CD4-positive, alpha-beta memory T cell (primary cell): ENCODE measurements around the gene CGB8. TPM values are rescaled to one million over a fixed set of nuclear protein-coding genes. Genes with fewer than 3 reads are reported as not detected.
"Not testable (repeated sequence)": the region's sequence is repeated elsewhere in the genome, so short reads cannot be mapped to it uniquely, and the experiment has no call there.

Source experiments
- CTCF ChIA-PET: fragments of 350-600 bp; sonication (Branson Sonifier 250); formaldehyde crosslinking; loops from one replicate; lab custom pipeline; 2021; ENCODE audit warnings: inconsistent platforms; ENCODE audit not compliant: partially characterized antibody; lab: Charles Lee
- POLR2A ChIA-PET: fragments of 350-600 bp; sonication (Branson Sonifier 250); formaldehyde crosslinking; loops from one replicate; lab custom pipeline; 2021; ENCODE audit not compliant: partially characterized antibody; lab: Charles Lee
- DNase-seq, 5 donors: peaks; one replicate each; pipeline versions ENCODE4 v3.0.0 to v3.0.0-alpha.2; 2020 to 2022; ENCODE audit warnings: mixed read lengths in 1 of 5
- H3K27ac ChIP-seq: one replicate; pipeline ENCODE4 v1.7.0; 2013; ENCODE audit warnings: low read depth, low read length
- H3K27me3 ChIP-seq: 2 replicates; pipeline ENCODE4 v1.7.0; 2013; ENCODE audit warnings: mild to moderate bottlenecking, low read length, moderate library complexity; ENCODE audit not compliant: insufficient read depth
- H3K36me3 ChIP-seq: 2 replicates; pipeline ENCODE4 v1.7.0; 2013; ENCODE audit warnings: mild to moderate bottlenecking, low read length, moderate library complexity; ENCODE audit not compliant: insufficient read depth
- H3K4me1 ChIP-seq: 2 replicates; pipeline ENCODE4 v1.7.0; 2013; ENCODE audit warnings: mild to moderate bottlenecking, low read length, moderate library complexity; ENCODE audit not compliant: insufficient read depth
- H3K4me3 ChIP-seq, 2 donors: one replicate each; pipeline ENCODE4 v1.7.0; 2013; ENCODE audit warnings: low read length in 2 of 2, mild to moderate bottlenecking in 1 of 2
- H3K9me3 ChIP-seq, 2 donors: one replicate each; pipeline ENCODE4 v1.7.0; 2013; ENCODE audit warnings: low read length in 2 of 2, control low read depth in 1 of 2; ENCODE audit not compliant: control insufficient read depth in 1 of 2
- H3K27ac Mint-ChIP-seq, 7 donors: one replicate each; pipeline ENCODE4 v1.8.0; 2020 to 2021; ENCODE audit warnings: mixed read lengths in 7 of 7, mild to moderate bottlenecking in 6 of 7, inconsistent platforms in 3 of 7, moderate library complexity in 3 of 7
- H3K27me3 Mint-ChIP-seq, 2 donors: one replicate each; pipeline ENCODE4 v1.8.0; 2020 to 2021; ENCODE audit warnings: mixed read lengths in 2 of 2
- H3K36me3 Mint-ChIP-seq, 2 donors: one replicate each; pipeline ENCODE4 v1.8.0; 2020 to 2021; ENCODE audit warnings: mixed read lengths in 2 of 2, inconsistent platforms in 1 of 2, mild to moderate bottlenecking in 1 of 2
- H3K4me1 Mint-ChIP-seq, 4 donors: one replicate each; pipeline ENCODE4 v1.8.0; 2020 to 2021; ENCODE audit warnings: mixed read lengths in 4 of 4, mild to moderate bottlenecking in 1 of 4
- H3K4me3 Mint-ChIP-seq, 8 donors: one replicate each; pipeline ENCODE4 v1.8.0; 2020 to 2021; ENCODE audit warnings: mixed read lengths in 8 of 8, mild to moderate bottlenecking in 7 of 8, moderate library complexity in 6 of 8, inconsistent platforms in 3 of 8
- H3K9me3 Mint-ChIP-seq, 8 donors: one replicate each; pipeline ENCODE4 v1.8.0; 2020 to 2021; ENCODE audit warnings: mixed read lengths in 8 of 8, mild to moderate bottlenecking in 5 of 8, inconsistent platforms in 3 of 8, moderate library complexity in 1 of 8
- intact Hi-C: fragments of 100-400 bp; cut with micrococcal nuclease; formaldehyde crosslinking; loops from one replicate; pipeline ENCODE4 v1.15.1; 2023
- polyA plus RNA-seq, 2 donors: library from polyadenylated mRNA; unstranded; fragments of 300-500 nt; fragmentation: Illumina TruSeq; gene quantifications; one replicate each; pipeline ENCODE4 v1.2.3, GENCODE V29; 2021
- total RNA-seq, 2 experiments: library from RNA; stranded (reverse); gene quantifications; one replicate each; pipeline ENCODE4 v1.2.3, GENCODE V29; 2021

CGB8 gene
- total and polyA plus RNA-seq, 4 experiments from 2014 or later: not detected

DNA sequence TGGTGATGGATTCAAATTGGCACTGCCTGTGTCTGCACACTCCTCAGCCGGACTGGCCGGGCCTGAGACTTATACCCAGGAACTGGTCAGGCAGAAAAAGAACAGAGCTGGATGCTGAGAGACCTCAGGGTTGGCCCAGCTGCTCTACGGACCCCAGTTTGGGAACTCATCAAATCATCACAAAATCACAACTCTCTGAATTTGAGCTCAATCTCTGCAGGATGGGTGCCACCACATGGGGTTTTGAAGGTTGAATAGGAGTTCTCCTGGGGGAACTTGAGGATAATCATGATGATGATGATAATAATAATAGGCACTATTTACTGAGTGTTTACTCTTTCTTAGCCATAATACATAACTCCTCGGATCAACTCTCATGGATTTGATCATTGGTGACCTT is 6.2 kb downstream of the CGB8 start:
- H3K36me3 Mint-ChIP-seq, POLR2A ChIA-PET, intact Hi-C loops, H3K9me3 ChIP-seq, H3K9me3 Mint-ChIP-seq, H3K4me1 ChIP-seq, H3K27ac Mint-ChIP-seq, CTCF ChIA-PET, H3K27me3 Mint-ChIP-seq, DNase-seq, H3K27ac ChIP-seq, H3K4me3 ChIP-seq, H3K4me1 Mint-ChIP-seq, H3K36me3 ChIP-seq, H3K27me3 ChIP-seq, H3K4me3 Mint-ChIP-seq: not testable (repeated sequence)

DNA sequence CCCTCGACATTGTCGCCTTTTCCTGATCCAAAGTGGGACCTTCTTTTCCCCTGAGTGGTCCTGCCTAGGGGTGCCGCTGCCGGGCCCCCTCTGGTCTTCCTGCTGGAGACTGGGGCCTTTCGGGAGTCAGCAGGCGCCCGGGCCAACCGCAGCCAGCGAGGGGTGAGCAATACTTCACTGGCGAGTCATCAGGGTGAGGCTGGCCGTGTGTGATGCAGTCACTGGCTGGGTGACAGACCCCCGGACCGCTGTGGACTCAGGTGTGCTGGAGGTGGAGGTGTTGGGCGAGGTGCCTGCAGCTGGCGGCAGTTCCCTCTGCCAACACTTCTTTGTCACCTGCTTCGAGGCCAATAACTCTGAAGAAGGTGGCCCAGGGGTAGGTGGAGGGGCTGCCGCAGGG is 6.7 kb downstream of the CGB8 start:
- no peak overlapping the region for H3K4me3 ChIP-seq
- no peaks in the 10 kb centered on the region for H3K9me3 ChIP-seq
- ChIA-PET POLR2A (no interaction called here), CTCF (interaction anchor here (1.0 kb wide), 1 partner anchor 200 kb away, joined by 3 read pairs; no protein-coding TSS in a partner anchor)
- H3K27me3 ChIP-seq: no peaks in the 10 kb centered on the region
- no peaks in the 10 kb centered on the region for H3K36me3 Mint-ChIP-seq
- DNase-seq: no peak
- H3K27ac Mint-ChIP-seq: peak overlapping the region in 1 of 7 donors; percentile 52
- no peaks in the 10 kb centered on the region for H3K4me1 Mint-ChIP-seq
- no peak overlapping the region for H3K27ac ChIP-seq
- no peaks in the 10 kb centered on the region for H3K4me1 ChIP-seq
- intact Hi-C loops: no loop called here
- no peaks in the 10 kb centered on the region for H3K9me3 Mint-ChIP-seq
- no peaks in the 10 kb centered on the region for H3K36me3 ChIP-seq
- H3K4me3 Mint-ChIP-seq: no peak overlapping the region
- no peaks in the 10 kb centered on the region for H3K27me3 Mint-ChIP-seq

DNA sequence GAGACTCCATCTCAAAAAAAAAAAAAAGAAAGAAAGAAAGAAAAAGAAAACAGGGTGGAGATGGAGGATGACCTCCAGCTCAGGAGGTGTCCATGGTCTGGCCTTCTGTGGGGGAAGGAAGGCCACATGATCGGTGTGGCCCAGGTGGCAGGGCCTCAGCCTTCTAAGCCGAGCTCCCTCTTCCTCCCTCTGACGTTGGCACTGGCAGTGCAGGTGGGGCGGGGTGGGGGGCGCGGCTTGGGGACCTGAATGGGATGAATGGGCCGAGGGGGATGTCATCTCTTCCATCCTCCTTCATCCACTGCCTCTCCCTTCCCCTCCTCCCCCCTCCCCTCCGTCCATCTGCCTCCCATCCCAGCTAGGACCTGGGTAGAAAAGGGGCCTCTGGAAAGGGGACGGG is 9.2 kb downstream of the CGB8 start:
- CTCF ChIA-PET, DNase-seq, H3K27me3 ChIP-seq, H3K4me3 ChIP-seq, POLR2A ChIA-PET, intact Hi-C loops, H3K27me3 Mint-ChIP-seq, H3K9me3 Mint-ChIP-seq, H3K27ac ChIP-seq, H3K36me3 Mint-ChIP-seq, H3K36me3 ChIP-seq, H3K4me1 ChIP-seq, H3K27ac Mint-ChIP-seq, H3K4me1 Mint-ChIP-seq, H3K4me3 Mint-ChIP-seq, H3K9me3 ChIP-seq: not testable (repeated sequence)

DNA sequence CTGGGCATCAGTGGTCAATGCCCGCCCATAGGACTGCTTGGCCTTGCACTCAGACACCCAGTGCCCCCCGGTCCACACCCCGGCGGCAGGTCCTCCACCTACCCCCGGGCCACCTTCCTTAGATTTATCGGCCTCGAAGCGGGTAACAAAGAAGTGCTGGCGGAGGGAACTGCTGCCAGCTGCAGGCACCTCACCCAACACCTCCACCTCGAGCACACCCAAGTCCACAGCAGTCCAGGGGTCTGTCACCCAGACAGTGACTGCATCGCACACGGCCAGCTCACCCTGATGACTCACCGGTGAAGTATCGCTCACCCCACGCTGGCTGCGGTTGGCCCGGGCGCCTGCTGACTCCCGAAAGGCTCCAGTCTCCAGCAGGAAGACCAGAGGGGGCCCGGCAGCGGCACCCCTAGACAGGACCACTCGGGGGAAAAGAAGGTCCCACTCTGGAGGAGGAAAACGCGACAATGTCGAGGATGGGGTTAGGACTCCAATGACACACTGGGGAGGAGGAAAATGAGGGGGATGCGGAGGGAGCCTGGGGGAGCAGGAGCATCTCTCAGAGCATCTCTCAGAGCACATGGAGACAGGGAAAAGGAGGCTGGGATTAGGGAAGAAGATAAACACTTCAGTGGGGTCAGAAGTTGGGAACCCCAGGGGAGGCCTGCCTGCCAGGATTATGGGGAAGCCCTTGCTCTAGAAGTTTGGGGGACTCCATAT is 10.2 kb downstream of the CGB8 start:
- not testable (repeated sequence) for H3K27me3 ChIP-seq, DNase-seq

DNA sequence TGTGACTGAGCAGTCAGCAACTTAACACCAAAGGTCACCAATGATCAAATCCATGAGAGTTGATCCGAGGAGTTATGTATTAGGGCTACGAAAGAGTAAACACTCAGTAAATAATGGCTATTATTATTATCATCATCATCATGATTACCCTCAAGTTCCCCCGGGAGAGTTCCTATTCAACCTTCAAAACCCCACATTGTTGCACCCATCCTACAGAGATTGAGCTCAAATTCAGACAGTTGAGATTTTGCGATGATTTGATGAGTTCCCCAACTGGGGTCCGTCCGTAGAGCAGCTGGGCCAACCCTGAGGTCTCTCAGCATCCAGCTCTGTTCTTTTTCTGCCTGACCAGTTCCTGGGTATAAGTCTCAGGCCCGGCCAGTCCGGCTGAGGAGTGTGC is 10.8 kb downstream of the CGB8 start:
- H3K27ac ChIP-seq, H3K27ac Mint-ChIP-seq, DNase-seq, H3K36me3 ChIP-seq, H3K27me3 Mint-ChIP-seq, POLR2A ChIA-PET, H3K36me3 Mint-ChIP-seq, H3K9me3 ChIP-seq, CTCF ChIA-PET, H3K4me1 ChIP-seq, H3K4me1 Mint-ChIP-seq, H3K4me3 Mint-ChIP-seq, H3K4me3 ChIP-seq, H3K27me3 ChIP-seq, intact Hi-C loops, H3K9me3 Mint-ChIP-seq: not testable (repeated sequence)

More for the DNA sequence above, 10.2 kb downstream of the CGB8 start:
- POLR2A ChIA-PET, intact Hi-C loops, H3K36me3 Mint-ChIP-seq, H3K27ac Mint-ChIP-seq, H3K4me1 ChIP-seq, H3K36me3 ChIP-seq, H3K27me3 Mint-ChIP-seq, H3K9me3 ChIP-seq, H3K4me3 ChIP-seq, H3K4me3 Mint-ChIP-seq, H3K9me3 Mint-ChIP-seq, H3K27ac ChIP-seq, CTCF ChIA-PET, H3K4me1 Mint-ChIP-seq: not testable (repeated sequence)

DNA sequence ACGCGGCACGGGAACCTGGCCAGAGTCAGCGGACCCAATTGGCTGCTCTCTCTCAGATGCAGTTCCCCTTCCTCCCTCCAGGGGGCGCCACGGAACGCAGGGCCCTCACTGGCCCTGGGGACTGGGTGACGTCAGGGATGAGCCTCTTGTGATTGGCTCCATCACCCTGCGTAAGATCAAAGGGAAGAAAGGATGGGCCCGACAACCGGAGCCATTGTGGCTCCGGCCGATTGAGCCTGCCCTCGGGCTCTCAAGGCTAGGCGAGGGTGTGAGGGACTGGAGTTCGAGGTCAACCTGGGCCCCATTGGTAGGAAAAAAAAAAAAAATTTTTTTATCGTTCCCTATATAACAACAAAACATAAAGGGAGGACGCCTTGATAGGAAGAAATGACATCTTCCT is 12.1 kb downstream of the CGB8 start, which contains the start of gene CGB1:
TSS of gene CGB1 (minus strand) at position 81 of the 400 bp plus-strand sequence. CDS start 184 bp downstream, outside the sequence.
- H3K9me3 ChIP-seq, H3K36me3 Mint-ChIP-seq, H3K27ac Mint-ChIP-seq, POLR2A ChIA-PET, H3K27me3 ChIP-seq, H3K4me1 Mint-ChIP-seq, H3K4me3 ChIP-seq, H3K4me3 Mint-ChIP-seq, H3K4me1 ChIP-seq, H3K9me3 Mint-ChIP-seq, H3K36me3 ChIP-seq, H3K27me3 Mint-ChIP-seq, intact Hi-C loops, CTCF ChIA-PET, H3K27ac ChIP-seq: not testable (repeated sequence)
- peak in 2 of 5 donors; percentile 24 to 42 for DNase-seq

DNA sequence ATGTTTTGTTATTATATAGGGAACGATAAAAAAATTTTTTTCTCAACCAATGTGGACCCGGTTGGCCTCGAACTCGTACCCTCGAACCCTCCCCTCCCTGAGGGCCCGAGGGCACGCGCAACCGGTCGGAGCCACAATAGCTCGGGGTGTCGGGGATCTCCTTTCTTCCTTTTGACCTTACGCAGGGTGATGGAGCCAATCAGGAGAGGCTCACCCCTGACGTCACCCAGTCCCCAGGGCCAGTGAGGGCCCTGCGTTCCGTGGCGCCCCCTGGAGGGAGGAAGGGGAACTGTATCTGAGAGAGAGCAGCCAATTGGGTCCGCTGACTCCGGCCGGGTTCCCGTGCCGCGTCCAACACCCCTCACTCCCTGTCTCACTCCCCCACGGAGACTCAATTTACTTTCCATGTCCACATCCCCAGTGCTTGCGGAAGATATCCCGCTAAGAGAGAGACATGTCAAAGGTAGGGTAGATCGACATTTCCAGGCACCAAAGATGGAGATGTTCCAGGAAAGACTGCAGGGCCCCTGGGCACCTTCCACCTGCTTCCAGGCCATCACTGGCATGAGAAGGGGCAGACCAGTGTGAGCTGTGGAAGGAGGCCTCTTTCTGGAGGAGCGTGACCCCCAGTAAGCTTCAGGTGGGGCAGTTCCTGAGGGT is 17.1 kb downstream of the CGB8 start, which contains the start of gene CGB2:
TSS of gene CGB2 (plus strand) at position 249 of the 660 bp plus-strand sequence. CDS start at position 455, 206 bp downstream.
- H3K27ac ChIP-seq, H3K9me3 ChIP-seq, H3K4me1 ChIP-seq, CTCF ChIA-PET, H3K36me3 ChIP-seq, intact Hi-C loops, H3K36me3 Mint-ChIP-seq, H3K27me3 ChIP-seq, H3K4me3 ChIP-seq, H3K4me1 Mint-ChIP-seq, POLR2A ChIA-PET, H3K27me3 Mint-ChIP-seq, H3K9me3 Mint-ChIP-seq: not testable (repeated sequence)
- DNase-seq: peak; percentile 34 to 63 (median 52)
- peak within 1 kb of the TSS in 1 of 8 donors; percentile 16 for H3K4me3 Mint-ChIP-seq
- peak within 1 kb of the TSS in 3 of 7 donors; percentile 17 to 78 (median 36) for H3K27ac Mint-ChIP-seq
